Measurements from ENCODE around the gene BROX.
A peak's percentile ranks its signal among the peaks of the same experiment; 100 is the strongest.
"Not testable (repeated sequence)": the region's sequence is repeated elsewhere in the genome, so short reads cannot be mapped to it uniquely, and the experiment has no call there.

BROX gene, protein sequence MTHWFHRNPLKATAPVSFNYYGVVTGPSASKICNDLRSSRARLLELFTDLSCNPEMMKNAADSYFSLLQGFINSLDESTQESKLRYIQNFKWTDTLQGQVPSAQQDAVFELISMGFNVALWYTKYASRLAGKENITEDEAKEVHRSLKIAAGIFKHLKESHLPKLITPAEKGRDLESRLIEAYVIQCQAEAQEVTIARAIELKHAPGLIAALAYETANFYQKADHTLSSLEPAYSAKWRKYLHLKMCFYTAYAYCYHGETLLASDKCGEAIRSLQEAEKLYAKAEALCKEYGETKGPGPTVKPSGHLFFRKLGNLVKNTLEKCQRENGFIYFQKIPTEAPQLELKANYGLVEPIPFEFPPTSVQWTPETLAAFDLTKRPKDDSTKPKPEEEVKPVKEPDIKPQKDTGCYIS

DNA sequence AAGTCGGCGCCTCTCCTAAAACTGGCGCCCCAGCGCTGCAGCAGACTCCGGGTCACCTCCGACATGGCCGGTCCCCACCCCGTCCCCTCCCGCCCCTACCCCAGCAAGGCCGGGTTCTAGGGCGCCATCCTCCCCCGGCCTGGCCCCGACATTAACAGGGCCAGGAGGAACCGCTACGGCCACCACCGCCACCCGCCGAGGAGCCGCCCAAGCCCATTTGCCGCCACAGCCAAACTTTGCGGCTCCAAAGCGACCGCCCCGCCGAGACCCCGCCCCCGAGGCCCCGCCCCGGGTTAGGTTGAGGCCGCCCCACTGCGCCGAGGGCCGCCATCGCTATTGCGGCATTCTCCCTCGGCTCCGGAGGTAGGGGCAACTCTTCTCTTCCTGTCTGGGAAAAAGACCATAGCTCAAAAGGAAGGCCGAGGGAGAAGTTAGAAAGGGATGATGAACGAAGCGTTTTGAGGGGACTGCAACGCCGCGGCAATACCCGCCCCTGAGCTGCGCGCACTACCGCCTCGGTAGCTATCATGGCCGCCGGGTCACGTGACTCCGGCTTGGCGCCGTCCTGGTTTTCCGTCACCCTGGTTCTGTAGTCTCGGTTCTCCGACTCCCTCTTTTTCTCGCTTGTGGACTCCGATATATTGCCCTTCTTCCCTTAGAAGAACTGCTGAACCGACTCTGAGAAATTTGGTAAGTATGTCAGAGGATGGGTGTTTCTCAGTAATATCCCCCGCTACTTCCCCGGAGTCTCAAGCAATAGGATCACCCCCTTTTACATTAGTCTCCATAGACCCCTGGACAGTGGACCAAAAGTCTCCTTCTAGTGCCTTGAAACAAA is at the start of gene BROX, which contains the start of gene AIDA:
Gene BROX (plus strand): TSS at position 312 of the 838 bp plus-strand sequence. CDS start 3,136 bp downstream, outside the sequence.
Gene AIDA (minus strand): TSS at position 239 of the 838 bp plus-strand sequence. CDS start 174 bp downstream, at position 65.
- DNase-seq: peak; percentile 84

DNA sequence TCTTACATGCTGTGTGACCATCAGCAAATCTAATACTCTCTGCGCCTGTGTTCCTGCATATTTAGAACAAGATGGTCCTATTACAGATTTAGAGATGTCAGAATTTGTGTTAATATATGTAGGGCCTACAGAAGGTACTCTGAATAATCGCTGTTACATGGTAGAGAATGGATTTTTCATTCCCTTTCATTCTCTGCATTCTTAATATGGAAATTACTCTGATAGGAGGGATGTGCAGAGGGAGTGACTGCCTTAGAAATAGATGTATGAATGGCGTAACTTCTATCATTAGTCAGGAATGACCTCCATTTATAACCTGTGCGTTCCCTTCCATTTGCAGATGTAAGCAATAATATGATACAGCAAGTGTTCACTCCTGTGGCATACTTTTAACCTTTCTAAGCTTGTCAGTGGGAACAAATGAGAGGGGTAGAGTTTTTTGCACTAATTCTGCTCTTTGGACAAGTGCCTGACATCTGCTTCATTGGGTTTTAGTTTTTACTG is 48.9 kb upstream of the BROX start:
- no peak for DNase-seq

DNA sequence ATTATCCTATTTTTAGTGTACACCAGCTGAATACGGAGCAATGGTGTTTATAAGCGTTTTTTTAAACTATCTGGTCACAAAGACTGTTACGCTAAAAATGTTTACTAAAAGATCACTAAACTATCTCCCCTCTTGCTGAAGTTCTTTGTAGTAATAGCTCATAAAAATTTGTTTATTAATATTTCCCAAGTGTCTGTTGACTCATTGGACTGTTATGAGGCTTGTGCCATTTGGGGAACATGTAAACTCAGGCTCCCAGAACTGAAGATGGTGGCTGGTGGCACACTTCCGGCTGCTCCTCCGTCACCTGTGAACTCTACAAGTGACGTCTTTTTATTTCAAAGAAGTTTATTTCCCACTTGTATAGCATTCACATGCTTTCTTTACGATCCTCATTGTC is 46.4 kb upstream of the BROX start:
- no peak for DNase-seq

DNA sequence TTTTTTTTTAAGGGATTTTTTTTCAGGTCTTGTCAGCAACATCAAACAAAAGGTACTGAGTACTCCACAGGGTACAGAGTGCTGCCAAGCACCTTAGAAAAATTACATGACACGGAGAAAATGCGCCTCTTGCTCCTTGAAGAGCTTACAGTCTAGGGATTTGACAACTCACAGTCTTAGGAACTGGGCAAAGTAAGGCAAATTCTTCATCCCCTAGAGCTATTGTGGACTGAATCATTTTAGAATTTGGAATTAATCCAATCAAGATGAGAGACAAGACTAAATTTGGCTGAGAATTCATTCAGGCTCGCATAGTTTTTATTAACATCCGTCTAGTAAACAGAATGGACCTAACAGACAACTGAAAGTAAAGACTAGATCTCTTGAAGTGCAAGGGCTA is 44.2 kb upstream of the BROX start:
- not testable (repeated sequence) for DNase-seq

DNA sequence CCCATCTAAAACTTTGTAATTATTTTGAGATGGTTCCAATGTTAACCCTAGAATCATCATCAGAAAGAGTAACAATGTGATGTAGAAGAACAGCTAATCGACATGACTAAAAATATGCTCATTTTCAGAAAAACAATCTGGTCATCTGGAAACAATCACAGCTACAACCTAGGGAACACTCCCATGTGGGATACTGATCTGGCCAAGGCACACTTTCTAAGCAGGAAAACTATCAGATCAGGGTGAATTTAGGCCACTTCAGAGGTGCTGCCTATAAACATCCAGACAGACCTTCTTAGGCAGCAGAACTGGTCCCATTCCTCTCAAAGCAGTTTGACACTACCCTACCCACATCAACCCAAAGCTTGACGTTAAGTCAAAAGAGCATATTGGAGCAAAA is 43.3 kb upstream of the BROX start:
- DNase-seq: not testable (repeated sequence)

DNA sequence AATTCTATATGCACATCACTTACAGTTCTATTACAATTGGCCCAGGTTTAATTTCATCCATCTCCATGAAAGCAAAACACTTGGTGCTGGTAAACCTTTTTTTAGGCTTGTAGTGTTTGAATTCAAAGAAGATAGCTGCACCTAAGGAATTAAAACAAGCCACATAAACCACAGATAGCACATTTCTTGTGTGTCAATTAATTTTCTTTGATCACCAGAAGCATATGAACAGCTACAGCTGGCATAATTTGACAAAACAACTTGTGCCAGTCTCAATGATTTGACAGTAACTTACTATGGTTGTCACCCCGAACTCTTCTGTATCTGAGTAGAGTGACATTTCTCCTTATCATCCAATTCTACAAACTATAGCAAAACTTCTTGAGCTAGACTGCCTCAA is 42.3 kb upstream of the BROX start:
- DNase-seq: no peak

DNA sequence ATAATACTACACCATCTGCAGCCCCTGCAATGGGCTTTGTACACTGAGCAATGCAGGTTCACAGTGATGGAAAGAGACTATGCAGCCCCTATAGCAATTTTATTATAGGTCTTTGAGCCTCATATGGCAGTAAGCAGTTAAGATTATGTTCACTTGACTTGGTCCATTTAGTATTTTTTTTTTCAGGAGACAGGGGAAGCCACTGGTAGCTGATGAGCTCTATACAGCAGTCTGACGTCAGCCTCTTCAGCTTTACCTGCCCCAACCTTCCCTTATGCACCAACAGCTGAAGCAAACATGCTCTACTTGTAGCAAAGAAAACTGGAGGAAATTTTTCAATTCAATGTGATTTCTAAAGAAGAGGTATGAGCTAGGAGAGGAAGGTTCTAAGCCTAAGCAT is 32.3 kb upstream of the BROX start:
- DNase-seq: no peak

DNA sequence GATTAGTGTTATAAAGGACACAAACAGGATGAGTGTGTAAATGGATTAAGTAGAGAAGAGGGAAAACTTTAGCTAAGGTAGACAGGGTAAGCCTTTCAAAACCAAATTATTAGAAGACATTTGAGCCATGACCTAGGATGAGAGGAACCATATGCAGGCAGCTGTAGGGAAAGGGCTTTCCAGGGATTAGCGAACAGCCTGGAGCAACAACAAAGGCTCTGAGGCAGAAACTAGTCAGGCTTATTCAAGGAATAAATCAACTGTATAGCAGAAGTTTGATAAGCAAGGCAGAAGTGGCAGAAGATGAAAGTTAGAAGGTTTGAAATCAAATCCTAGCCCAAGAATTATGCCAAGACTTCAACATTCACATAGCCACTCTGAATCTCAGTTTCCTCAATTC is 21.3 kb upstream of the BROX start:
- DNase-seq: no peak

DNA sequence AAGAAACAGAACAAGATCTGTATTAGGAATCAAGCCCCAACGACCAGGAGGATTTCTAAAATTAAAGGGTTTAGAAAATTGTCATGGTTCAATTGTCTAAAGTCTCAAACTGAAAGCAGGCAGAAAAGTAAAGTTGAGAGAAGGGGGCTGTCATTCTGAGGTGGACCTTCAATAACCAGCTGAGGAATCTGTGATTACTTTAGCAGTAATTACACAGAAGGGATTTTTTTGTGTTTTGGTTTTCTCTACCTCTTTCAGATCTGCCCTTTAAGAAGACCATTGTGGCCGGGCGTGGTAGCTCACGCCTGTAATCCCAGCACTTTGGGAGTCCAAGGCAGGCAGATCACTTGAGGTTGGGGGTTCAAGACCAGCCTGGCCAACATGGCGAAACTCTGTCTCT is 17.4 kb upstream of the BROX start:
- DNase-seq: no peak

DNA sequence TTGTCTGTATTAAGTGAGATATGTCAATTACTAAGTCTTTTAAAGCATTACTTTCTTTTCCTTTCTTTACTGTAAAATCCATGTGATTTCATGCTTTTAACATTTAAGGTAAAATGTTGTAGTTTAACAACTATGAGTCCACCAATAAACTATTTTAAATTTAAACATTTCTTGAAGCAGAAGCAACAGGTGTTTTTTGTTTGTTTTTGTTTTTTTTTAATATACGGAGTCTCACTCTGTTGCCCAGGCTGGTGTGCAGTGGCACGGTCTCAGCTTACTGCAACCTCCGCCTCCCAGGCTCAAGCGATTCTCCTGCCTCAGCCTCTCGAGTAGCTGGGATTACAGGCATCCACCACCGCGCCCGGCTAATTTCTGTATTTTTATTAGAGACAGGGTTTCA is 15.6 kb upstream of the BROX start:
- no peak for DNase-seq

DNA sequence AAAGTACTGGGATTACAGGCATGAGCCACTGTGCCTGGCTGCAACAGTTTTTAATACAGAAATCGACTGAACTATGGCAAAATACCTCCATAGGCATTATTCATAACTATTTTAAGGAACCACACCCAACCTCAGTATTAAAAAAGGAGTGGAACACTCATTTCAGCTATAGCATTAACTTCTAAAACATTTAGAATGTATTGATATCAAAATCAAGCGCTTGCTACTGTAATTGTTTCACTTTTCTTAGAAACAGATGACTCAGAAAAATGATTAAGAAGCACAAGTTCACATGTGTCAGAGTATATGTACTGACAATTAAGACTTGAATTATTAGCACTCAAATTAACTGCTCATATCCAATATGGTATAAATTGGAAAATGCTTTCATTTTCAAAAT is 15.2 kb upstream of the BROX start:
- no peak for DNase-seq

DNA sequence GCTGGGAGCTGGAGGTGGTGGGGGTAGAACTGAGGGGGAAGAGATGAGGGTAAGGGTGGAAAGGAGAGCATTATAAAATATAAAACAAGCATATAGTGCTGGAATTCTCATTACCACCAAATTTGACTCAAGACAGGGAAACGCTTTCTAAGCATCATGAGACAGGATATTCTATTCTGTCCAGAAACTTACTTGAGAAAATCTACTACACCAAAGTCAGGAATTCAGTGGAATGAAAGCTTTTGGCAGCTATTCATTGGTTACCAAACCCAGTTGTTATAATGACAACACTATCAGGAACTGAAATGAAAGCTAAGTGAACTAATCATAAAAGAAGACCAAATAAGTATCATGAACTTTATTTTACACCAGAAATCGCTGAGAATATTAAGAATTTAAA is 14.5 kb upstream of the BROX start:
- DNase-seq: no peak

DNA sequence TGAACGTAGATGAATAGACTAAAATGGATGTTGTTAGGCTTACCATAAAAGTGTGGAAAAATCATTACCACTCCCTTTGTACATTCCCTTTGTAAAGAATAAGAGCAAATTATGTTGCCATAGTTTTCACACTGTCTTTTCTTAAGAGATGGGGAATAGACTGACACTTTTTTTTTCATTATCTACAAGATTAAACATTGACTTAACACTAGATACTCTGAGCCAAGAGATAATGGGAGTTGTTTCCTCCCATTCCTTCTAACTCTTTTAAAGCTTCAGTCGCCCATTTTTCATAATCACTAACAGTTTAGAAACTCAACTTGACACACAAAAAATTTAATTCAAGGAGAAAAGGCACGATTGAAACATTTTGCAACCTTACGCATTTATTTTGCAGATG is 10.2 kb upstream of the BROX start:
- DNase-seq: no peak

DNA sequence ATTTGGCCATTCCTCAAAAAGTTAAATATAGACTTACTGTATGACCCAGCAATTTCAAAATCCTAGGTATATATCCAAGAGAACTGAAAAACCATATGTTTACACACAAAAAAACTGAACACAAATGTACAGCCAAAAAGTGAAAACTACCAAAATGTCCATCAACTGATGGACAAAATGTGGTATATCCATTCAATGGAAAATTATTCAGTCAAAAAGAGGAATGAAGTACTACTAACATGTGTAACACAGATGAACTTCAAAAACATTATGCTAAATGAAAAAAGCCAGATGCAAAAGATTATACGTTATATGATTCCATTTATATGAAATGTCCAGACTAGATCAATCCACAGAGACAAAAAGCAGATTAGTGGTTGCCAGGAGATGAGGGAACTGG is 8.1 kb upstream of the BROX start:
- DNase-seq: no peak

DNA sequence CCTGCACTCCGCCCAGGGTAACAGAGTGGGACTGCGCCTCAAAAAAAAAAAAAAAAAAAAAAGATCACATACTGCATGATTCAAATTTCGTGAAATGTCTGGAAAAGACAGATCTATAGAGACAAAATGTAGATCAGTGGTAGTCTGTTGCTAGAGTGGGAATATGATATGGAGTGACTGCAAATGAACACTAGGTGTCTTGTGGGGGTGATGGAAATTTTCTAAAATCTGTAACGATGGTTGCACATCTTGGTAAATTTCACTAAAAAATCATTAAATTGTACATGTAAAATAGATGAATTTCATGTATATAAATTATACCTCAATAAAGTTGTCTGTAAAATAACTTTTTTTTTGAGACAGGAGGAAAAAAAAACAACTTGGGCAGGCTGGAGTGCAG is 5.5 kb upstream of the BROX start:
- no peak for DNase-seq

DNA sequence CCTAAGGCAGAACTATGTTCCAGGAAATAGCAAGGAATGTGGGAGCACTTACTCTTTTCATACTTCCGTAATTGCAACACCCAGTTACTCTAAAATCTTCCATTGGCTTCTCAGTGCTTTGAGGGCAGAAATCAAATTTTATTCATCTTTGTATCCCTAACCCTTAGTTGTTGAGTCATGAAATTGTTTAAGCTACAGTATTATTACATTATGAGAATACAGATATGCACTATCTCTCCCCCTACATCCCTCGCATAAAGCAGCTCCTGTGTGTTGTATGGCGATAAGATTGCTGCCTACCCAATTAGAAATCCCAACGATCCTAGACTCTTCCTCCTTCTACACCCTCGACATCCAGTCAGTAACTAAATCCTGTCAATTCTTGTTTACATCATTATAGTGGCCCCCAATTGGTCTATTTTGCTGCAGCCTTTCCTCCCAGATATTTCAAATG is 2.6 kb upstream of the BROX start:
- DNase-seq: no peak

DNA sequence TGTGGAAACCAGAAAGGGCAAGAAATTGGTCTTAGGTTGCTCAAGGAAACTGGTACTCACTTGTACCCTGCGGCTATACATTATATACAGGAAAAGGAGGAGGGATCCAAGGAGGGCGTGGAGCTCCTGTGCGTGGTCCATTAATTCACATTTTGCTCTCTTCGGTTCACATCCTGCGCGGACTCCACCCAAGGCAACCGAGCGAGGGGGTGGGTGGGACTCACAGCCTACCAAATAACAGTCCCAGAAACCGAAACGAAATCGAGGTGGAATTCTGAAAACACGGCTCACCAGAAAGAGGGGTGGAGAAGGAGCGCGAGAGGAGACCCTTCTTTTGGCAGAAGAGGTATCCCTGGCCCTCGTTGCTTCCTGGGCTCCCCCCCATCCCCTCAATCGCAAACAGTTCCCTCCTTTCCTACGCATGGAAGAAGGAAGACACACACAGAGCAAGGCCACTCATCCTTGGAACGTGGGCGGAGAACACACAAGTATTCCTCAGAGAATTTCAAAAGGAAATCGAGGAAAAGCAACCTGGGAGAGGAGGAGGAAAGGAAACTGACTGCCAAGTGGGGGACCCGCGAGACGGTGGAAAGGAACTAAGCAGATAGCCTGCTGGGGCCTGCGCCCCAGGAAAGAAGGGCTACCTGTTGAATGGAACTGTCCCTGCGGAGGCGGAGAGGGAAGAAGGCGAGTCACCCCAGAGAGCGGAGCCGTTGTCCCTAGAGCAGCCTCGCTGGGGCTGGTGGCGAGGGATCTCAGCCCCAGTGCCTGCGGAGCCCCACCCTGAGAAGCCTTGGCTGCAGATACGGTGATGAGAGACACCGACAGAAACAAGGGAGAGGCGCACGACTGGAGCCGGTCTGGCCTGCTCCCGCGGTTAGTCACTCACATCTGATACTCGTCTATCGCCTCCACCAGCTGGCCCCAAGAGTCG is 778 bp upstream of the BROX start:
- peak; percentile 48 for DNase-seq

DNA sequence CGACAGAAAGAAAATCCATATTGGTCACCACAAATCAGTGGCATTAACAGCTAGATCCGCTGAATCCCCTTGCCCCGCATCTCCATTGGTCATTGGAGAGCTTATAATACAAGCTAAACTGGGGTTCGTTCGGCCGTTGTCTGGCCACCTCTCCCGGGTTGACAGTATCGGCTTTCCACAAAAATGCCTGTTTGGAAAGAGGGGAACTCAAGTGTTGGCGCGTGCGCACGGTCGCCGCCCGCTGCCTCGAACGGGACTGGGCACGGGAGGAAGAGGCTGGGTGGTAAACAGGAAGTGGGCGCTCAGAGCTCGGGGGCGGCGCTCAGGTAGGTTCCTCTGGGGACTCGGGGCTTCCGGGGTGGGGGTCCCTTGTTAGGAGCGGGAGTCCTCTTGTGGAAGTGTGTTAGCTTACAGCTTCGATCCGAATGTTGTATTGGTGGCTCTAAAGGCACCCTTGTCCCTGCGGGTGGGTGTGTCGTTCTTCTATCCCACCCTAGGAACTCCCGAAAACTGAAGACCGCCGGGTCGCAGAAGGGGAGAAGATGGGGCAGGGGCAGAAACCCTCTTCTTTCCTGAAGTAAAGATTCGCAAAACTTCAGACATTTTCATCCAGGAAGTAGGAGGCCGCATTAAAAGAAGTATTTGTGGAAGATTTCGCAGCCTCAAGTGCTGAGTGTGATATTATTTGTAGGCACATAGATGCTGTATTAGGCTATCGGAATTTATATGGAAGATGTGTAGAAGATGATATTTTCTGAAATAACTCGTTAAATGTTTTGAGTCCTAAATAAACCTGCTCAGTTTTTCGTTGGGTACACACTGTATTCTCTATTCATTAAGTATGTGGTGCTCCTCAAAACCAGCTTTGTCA is 962 bp downstream of the BROX start:
- DNase-seq: peak; percentile 97

DNA sequence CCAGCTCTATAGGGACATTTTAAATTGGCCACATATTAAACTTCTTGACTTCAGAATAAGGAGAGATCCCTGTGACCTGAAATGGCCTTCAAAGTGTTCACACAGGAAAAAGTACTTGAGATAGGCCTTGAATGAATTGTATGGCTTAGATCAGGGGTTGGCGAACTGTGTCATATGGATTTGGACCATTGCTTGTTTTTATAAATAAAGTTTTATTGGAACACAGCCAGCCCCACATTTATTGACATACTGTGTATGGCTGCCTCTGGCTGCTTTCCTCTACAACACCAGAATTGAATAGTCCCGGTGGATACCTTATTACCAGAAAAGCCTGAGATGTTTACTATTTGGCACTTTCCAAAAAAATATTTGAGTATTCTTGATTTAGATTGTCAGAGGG is 4.0 kb downstream of the BROX start:
- DNase-seq: no peak

DNA sequence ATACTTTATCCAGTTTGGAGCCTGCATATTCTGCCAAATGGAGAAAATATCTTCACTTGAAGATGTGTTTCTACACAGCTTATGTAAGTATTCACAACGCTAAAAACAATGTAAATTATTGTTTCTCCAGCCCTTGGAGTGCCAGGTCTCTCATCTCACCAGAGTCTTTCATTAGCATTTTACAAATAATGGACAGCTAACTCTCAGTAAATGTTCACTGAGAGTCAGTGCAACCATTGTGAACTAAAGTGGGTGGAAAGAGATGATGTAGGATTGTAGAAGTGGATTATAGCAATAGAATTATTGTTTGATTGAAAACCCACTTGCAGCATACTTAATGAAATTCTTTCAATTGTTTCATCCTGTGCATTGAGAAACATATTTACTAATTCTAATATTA is 16.4 kb downstream of the BROX start:
- no peak for DNase-seq

DNA sequence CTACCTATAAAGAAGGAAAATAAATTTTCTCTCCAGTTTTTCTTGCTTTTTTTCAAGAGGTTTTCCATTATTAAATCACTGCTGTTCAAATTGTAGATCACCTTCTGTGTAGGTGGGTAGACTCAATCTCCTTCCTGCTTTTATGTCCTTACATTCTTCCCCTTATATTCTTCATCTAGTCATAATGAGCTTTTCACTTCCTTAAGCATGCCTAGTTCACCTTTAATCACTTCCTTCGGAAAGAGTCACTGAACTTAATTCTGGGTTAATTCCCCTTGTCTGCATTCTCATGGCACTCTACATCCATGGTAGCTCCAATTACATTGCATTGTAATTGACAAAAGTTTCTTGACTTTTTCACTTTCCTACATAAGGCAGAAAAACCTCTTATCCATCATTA is 18.5 kb downstream of the BROX start:
- no peak for DNase-seq

All from DMS153 (cell line).